HG03175 (cell line): ENCODE results near the gene IL19.

Experiments used
- ATAC-seq: cut with Tn5 transposase; IDR thresholded peaks from one replicate; pipeline ENCODE4 v1.9.1; 2021; ENCODE audit warnings: mild to moderate bottlenecking, moderate library complexity; ENCODE audit not compliant: unreplicated experiment

IL19 gene

GRCh38 chr1:206770531-206771337, at the start of gene IL19:
Gene IL19, plus strand, starts transcription at chr1:206770773. Its CDS starts 65,890 bp downstream, at chr1:206836663.
- peak; percentile 22 for ATAC-seq

- no peak for ATAC-seq
Measured at GRCh38 chr1:206721454-206721853, 49.1 kb upstream of the IL19 start.

GRCh38 chr1:206722751-206723461, 47.7 kb upstream of the IL19 start:
- ATAC-seq = no peak

- ATAC-seq = no peak
Measured at GRCh38 chr1:206723462-206723804, 47.1 kb upstream of the IL19 start.

- ATAC-seq = no peak
Measured at GRCh38 chr1:206723805-206724472, 46.6 kb upstream of the IL19 start.

GRCh38 chr1:206725109-206725963, 45.2 kb upstream of the IL19 start:
- ATAC-seq = no peak

GRCh38 chr1:206727981-206728696, 42.4 kb upstream of the IL19 start:
- ATAC-seq = no peak

- no peak for ATAC-seq
Measured at GRCh38 chr1:206728697-206728987, 41.9 kb upstream of the IL19 start.

GRCh38 chr1:206729050-206729449, 41.5 kb upstream of the IL19 start:
- no peak for ATAC-seq

- no peak for ATAC-seq
Measured at GRCh38 chr1:206729507-206729906, 41.1 kb upstream of the IL19 start.

GRCh38 chr1:206732508-206732907, 38.1 kb upstream of the IL19 start:
- ATAC-seq = no peak

GRCh38 chr1:206732992-206733391, 37.6 kb upstream of the IL19 start:
- ATAC-seq = no peak

GRCh38 chr1:206734499-206735142, 36.0 kb upstream of the IL19 start:
- ATAC-seq = peak; percentile 29

- ATAC-seq = no peak
Measured at GRCh38 chr1:206735553-206736031, 35.0 kb upstream of the IL19 start.

GRCh38 chr1:206736878-206737728, 33.5 kb upstream of the IL19 start:
- no peak for ATAC-seq

GRCh38 chr1:206737729-206738201, 32.8 kb upstream of the IL19 start:
- peak; percentile 21 for ATAC-seq

GRCh38 chr1:206738370-206739366, 31.9 kb upstream of the IL19 start:
- ATAC-seq = no peak
